SK-N-SH treated with all-trans-retinoic acid at 6 μM for 48 hours (cell line): ENCODE data around the gene AKAP6.

Experiments
- ATAC-seq: fragments of 200-7000 bp; cut with Tn5 transposase; 3 replicates; pipeline ENCODE4 v1.9.1; 2020; ENCODE audit warnings: mild to moderate bottlenecking, moderate library complexity
- BACH2 ChIP-seq: fragments of 250-450 bp; sonication (Bioruptor Pico); IDR thresholded peaks from 2 replicates; pipeline ENCODE4 v1.9.0; 2021; ENCODE audit warnings: mild to moderate bottlenecking, borderline replicate concordance
- CSDC2 ChIP-seq: fragments of 250-450 bp; sonication (Bioruptor Pico); IDR thresholded peaks from 2 replicates; pipeline ENCODE4 v1.5.0; 2020; ENCODE audit warnings: mild to moderate bottlenecking, moderate library complexity
- ESRRG ChIP-seq: fragments of 250-450 bp; sonication (Bioruptor Pico); IDR thresholded peaks from 2 replicates; pipeline ENCODE4 v1.6.1; 2021; ENCODE audit warnings: mild to moderate bottlenecking
- ISL1 ChIP-seq: fragments of 250-450 bp; sonication (Bioruptor Pico); IDR thresholded peaks from 2 replicates; pipeline ENCODE4 v2.1.2; 2022; ENCODE audit warnings: mild to moderate bottlenecking, moderate library complexity
- OSR1 ChIP-seq: fragments of 250-450 bp; sonication (Bioruptor Pico); IDR thresholded peaks from 2 replicates; pipeline ENCODE4 v1.8.0; 2022; ENCODE audit warnings: moderate library complexity, mild to moderate bottlenecking, inconsistent platforms
- PPARA ChIP-seq: fragments of 250-450 bp; sonication (Bioruptor Pico); IDR thresholded peaks from 2 replicates; pipeline ENCODE4 v1.5.0; 2020; ENCODE audit warnings: mild to moderate bottlenecking, borderline replicate concordance
- RARB ChIP-seq: fragments of 250-450 bp; sonication (Bioruptor Pico); IDR thresholded peaks from 2 replicates; pipeline ENCODE4 v1.8.0; 2021; ENCODE audit warnings: mild to moderate bottlenecking, moderate library complexity
- SNAI2 ChIP-seq: fragments of 250-450 bp; sonication (Bioruptor Pico); IDR thresholded peaks from 2 replicates; pipeline ENCODE4 v1.5.0; 2020; ENCODE audit warnings: mild to moderate bottlenecking, moderate library complexity
- TCF4 ChIP-seq: fragments of 250-450 bp; sonication (Bioruptor Pico); IDR thresholded peaks from 2 replicates; pipeline ENCODE4 v1.8.0; 2021; ENCODE audit warnings: mild to moderate bottlenecking, moderate library complexity, borderline replicate concordance
- TOX ChIP-seq: fragments of 250-450 bp; sonication (Bioruptor Pico); IDR thresholded peaks from 2 replicates; pipeline ENCODE4 v1.8.0; 2021; ENCODE audit warnings: mild to moderate bottlenecking, moderate library complexity, borderline replicate concordance
- ZC3H10 ChIP-seq: fragments of 250-450 bp; sonication (Bioruptor Pico); IDR thresholded peaks from 2 replicates; pipeline ENCODE4 v1.5.1; 2021; ENCODE audit warnings: mild to moderate bottlenecking, moderate library complexity
- ZFP3 ChIP-seq: fragments of 250-450 bp; sonication (Bioruptor Pico); IDR thresholded peaks from 2 replicates; pipeline ENCODE4 v1.5.0; 2020; ENCODE audit warnings: mild to moderate bottlenecking, moderate library complexity
- ZFP30 ChIP-seq: fragments of 450-650 bp; formaldehyde crosslinking; IDR thresholded peaks from 2 replicates; pipeline ENCODE4 v1.5.0; 2022; ENCODE audit warnings: mild to moderate bottlenecking, moderate library complexity
- ZNF70 ChIP-seq: fragments of 450-650 bp; formaldehyde crosslinking; IDR thresholded peaks from 2 replicates; pipeline ENCODE4 v1.5.0; 2020; ENCODE audit warnings: mild to moderate bottlenecking, moderate library complexity
- ZNF8 ChIP-seq: fragments of 450-650 bp; formaldehyde crosslinking; IDR thresholded peaks from 2 replicates; pipeline ENCODE4 v1.5.0; 2020; ENCODE audit warnings: mild to moderate bottlenecking, moderate library complexity
- TF ChIP-seq, protein P1 (sequence below): fragments of 250-450 bp; sonication (Bioruptor Pico); IDR thresholded peaks from 2 replicates; pipeline ENCODE4 v1.5.0; 2020; ENCODE audit warnings: mild to moderate bottlenecking, moderate library complexity
- TF ChIP-seq, protein P2 (sequence below): fragments of 250-450 bp; sonication (Bioruptor Pico); IDR thresholded peaks from 2 replicates; pipeline ENCODE4 v1.5.1; 2021; ENCODE audit warnings: mild to moderate bottlenecking, moderate library complexity
- TF ChIP-seq, protein P3 (sequence below): fragments of 250-450 bp; sonication (Bioruptor Pico); IDR thresholded peaks from 2 replicates; pipeline ENCODE4 v1.8.0; 2020; ENCODE audit warnings: mild to moderate bottlenecking, moderate library complexity, borderline replicate concordance
- TF ChIP-seq, protein P4 (sequence below): fragments of 250-450 bp; sonication (Bioruptor Pico); IDR thresholded peaks from 2 replicates; pipeline ENCODE4 v1.5.1; 2020; ENCODE audit warnings: low read depth, mild to moderate bottlenecking, moderate library complexity
- TF ChIP-seq, protein P5 (sequence below): fragments of 250-450 bp; sonication (Bioruptor Pico); IDR thresholded peaks from 2 replicates; pipeline ENCODE4 v1.8.0; 2021; ENCODE audit warnings: low read depth, mild to moderate bottlenecking, moderate library complexity, borderline replicate concordance

Gene AKAP6

DNA sequence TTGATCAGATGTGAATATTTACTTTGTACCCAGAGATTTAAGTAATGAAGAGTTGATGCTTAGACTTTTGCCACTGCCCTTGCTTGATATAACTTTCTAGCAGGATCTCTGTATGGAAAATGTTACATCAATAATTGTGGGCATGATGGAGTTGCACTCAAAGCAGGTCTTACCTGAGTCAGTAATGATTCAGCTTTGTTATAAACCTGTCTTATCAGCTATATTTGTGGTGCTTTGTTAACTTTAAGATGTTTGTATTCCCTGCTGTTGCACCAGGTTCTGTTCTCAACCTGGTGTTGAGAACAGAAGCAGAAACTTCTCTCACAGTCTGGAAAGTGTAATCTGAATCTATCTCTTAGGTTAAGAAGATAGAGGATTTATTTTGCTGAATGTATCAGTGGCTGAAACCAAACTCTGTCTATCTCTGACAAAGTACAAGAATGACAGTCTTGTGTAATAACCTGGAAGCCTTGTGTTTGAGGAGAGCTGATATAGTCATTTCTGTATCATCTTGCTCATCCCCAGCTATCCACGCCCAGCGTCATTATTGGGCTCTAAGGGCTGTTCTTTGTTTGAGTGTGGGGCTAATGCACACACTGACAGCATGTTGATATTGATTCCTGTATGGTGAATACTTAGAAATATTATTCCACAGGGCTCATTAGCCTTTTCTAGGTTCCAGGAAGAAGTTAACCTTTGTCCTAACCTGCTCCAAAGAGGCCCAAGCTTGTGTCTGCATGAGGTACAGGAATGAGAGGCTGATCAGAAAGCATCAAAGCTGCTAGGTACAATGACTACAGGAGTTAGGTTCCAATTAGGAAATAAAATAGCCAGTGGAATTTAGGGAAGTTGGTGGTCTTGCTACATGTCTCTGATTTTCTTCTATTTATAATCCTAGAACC is 3.6 kb downstream of the AKAP6 start:
- no peak for TF ChIP-seq ZC3H10 (CRISPR knock-in tag)
- TF ChIP-seq ZFP3 (CRISPR knock-in tag), result no peak
- no peak for TF ChIP-seq SNAI2 (CRISPR knock-in tag)
- no peak for TF ChIP-seq ESRRG
- TF ChIP-seq ZNF8, result no peak
- TF ChIP-seq ISL1 (CRISPR knock-in tag), result no peak
- TF ChIP-seq BACH2, result no peak
- TF ChIP-seq, protein P1, sequence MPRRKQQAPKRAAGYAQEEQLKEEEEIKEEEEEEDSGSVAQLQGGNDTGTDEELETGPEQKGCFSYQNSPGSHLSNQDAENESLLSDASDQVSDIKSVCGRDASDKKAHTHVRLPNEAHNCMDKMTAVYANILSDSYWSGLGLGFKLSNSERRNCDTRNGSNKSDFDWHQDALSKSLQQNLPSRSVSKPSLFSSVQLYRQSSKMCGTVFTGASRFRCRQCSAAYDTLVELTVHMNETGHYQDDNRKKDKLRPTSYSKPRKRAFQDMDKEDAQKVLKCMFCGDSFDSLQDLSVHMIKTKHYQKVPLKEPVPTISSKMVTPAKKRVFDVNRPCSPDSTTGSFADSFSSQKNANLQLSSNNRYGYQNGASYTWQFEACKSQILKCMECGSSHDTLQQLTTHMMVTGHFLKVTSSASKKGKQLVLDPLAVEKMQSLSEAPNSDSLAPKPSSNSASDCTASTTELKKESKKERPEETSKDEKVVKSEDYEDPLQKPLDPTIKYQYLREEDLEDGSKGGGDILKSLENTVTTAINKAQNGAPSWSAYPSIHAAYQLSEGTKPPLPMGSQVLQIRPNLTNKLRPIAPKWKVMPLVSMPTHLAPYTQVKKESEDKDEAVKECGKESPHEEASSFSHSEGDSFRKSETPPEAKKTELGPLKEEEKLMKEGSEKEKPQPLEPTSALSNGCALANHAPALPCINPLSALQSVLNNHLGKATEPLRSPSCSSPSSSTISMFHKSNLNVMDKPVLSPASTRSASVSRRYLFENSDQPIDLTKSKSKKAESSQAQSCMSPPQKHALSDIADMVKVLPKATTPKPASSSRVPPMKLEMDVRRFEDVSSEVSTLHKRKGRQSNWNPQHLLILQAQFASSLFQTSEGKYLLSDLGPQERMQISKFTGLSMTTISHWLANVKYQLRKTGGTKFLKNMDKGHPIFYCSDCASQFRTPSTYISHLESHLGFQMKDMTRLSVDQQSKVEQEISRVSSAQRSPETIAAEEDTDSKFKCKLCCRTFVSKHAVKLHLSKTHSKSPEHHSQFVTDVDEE (CRISPR knock-in tag), result no peak
- no peak for TF ChIP-seq OSR1
- TF ChIP-seq ZFP30, result no peak
- no peak for ATAC-seq

DNA sequence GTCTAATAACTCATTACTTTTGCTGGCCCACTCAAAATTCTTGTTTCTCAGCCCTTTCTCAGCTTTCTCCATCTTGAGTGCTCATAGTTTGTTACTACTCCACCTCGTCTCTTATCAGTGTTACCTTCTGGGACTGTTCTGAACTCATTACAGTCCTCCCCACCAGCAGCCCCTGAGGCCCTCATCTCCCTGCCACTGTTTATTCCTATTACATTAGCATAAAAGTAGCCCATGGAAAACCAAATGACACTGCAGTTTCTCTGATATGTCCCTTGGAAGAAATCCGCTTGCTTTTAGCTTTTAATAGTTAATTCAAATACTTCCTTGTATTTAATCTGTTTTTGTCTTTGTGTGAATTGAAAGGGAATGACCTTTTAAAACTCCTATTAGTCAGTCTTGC is 7.6 kb downstream of the AKAP6 start:
- TF ChIP-seq RARB (CRISPR knock-in tag), result no peak
- TF ChIP-seq, protein P2, sequence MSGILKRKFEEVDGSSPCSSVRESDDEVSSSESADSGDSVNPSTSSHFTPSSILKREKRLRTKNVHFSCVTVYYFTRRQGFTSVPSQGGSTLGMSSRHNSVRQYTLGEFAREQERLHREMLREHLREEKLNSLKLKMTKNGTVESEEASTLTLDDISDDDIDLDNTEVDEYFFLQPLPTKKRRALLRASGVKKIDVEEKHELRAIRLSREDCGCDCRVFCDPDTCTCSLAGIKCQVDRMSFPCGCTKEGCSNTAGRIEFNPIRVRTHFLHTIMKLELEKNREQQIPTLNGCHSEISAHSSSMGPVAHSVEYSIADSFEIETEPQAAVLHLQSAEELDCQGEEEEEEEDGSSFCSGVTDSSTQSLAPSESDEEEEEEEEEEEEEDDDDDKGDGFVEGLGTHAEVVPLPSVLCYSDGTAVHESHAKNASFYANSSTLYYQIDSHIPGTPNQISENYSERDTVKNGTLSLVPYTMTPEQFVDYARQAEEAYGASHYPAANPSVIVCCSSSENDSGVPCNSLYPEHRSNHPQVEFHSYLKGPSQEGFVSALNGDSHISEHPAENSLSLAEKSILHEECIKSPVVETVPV (CRISPR knock-in tag), result no peak
- no peak for TF ChIP-seq TCF4 (CRISPR knock-in tag)
- TF ChIP-seq PPARA (CRISPR knock-in tag), result no peak
- TF ChIP-seq, protein P3, sequence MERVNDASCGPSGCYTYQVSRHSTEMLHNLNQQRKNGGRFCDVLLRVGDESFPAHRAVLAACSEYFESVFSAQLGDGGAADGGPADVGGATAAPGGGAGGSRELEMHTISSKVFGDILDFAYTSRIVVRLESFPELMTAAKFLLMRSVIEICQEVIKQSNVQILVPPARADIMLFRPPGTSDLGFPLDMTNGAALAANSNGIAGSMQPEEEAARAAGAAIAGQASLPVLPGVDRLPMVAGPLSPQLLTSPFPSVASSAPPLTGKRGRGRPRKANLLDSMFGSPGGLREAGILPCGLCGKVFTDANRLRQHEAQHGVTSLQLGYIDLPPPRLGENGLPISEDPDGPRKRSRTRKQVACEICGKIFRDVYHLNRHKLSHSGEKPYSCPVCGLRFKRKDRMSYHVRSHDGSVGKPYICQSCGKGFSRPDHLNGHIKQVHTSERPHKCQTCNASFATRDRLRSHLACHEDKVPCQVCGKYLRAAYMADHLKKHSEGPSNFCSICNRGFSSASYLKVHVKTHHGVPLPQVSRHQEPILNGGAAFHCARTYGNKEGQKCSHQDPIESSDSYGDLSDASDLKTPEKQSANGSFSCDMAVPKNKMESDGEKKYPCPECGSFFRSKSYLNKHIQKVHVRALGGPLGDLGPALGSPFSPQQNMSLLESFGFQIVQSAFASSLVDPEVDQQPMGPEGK (CRISPR knock-in tag), result no peak
- TF ChIP-seq, protein P4, sequence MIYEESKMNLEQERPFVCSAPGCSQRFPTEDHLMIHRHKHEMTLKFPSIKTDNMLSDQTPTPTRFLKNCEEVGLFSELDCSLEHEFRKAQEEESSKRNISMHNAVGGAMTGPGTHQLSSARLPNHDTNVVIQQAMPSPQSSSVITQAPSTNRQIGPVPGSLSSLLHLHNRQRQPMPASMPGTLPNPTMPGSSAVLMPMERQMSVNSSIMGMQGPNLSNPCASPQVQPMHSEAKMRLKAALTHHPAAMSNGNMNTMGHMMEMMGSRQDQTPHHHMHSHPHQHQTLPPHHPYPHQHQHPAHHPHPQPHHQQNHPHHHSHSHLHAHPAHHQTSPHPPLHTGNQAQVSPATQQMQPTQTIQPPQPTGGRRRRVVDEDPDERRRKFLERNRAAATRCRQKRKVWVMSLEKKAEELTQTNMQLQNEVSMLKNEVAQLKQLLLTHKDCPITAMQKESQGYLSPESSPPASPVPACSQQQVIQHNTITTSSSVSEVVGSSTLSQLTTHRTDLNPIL (CRISPR knock-in tag), result no peak
- TF ChIP-seq TOX (CRISPR knock-in tag), result no peak
- TF ChIP-seq ISL1 (CRISPR knock-in tag), result no peak
- TF ChIP-seq ESRRG, result no peak
- TF ChIP-seq OSR1, result no peak
- TF ChIP-seq CSDC2 (CRISPR knock-in tag), result no peak
- TF ChIP-seq, protein P1 (CRISPR knock-in tag), result no peak
- no peak for TF ChIP-seq ZNF8
- TF ChIP-seq ZNF70 (CRISPR knock-in tag), result no peak
- no peak for ATAC-seq

DNA sequence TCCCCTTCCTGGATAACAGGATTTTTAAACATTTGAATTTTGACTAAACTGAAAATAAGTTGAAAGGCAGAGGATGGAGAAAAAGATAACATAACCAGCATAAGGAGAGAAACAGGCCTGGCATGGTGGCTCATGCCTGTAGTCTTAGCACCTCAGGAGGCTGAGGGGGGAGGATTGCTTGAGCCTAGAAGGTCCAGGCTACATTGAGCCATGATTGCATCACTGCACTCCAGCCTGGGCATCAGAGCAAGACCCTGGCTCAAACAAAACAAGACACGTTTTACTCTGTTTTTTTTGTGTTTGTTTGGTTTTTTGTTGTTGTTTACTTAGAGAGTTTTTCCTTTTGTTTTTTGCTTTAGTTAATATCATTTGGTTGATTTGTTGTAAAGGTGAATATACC is 8.7 kb downstream of the AKAP6 start:
- ATAC-seq, result no peak
- no peak for TF ChIP-seq ZC3H10 (CRISPR knock-in tag)
- TF ChIP-seq, protein P5, sequence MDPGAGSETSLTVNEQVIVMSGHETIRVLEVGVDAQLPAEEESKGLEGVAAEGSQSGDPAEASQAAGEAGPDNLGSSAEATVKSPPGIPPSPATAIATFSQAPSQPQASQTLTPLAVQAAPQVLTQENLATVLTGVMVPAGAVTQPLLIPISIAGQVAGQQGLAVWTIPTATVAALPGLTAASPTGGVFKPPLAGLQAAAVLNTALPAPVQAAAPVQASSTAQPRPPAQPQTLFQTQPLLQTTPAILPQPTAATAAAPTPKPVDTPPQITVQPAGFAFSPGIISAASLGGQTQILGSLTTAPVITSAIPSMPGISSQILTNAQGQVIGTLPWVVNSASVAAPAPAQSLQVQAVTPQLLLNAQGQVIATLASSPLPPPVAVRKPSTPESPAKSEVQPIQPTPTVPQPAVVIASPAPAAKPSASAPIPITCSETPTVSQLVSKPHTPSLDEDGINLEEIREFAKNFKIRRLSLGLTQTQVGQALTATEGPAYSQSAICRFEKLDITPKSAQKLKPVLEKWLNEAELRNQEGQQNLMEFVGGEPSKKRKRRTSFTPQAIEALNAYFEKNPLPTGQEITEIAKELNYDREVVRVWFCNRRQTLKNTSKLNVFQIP, result no peak
- TF ChIP-seq, protein P1 (CRISPR knock-in tag), result no peak
